ENCODE measurements around the gene DOCK2.

DNA sequence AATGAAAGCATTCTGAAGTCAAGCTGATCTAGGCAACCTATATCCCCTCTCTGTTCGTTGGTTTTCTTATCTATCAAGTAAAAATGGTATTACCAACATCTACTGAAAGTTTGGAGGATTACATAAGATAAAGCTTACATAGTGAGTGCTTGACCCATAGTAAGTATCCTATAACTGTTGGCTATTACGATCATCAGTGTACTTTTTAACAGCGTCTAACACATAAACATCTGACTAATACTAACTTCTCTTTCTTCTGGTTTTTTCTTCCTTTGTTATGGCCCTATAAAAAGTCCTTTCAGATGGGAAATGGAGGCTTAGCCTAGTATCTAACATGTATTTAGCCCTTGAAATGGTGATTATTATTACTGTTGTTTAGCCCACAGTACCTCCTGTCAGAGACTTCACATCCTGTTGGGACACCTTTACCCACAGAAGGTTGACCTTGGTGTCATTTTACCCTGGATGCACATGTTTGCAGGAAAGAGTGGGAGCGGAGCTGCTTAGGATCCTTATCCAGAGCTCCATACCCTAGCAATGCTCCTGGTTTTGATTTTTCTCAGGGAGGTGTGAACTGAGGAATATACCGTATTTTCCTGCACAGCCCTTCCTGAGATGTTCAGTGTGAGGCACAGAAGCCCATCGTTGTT lies 337.2 kb downstream of the DOCK2 start:
- TF ChIP-seq, protein P1, sequence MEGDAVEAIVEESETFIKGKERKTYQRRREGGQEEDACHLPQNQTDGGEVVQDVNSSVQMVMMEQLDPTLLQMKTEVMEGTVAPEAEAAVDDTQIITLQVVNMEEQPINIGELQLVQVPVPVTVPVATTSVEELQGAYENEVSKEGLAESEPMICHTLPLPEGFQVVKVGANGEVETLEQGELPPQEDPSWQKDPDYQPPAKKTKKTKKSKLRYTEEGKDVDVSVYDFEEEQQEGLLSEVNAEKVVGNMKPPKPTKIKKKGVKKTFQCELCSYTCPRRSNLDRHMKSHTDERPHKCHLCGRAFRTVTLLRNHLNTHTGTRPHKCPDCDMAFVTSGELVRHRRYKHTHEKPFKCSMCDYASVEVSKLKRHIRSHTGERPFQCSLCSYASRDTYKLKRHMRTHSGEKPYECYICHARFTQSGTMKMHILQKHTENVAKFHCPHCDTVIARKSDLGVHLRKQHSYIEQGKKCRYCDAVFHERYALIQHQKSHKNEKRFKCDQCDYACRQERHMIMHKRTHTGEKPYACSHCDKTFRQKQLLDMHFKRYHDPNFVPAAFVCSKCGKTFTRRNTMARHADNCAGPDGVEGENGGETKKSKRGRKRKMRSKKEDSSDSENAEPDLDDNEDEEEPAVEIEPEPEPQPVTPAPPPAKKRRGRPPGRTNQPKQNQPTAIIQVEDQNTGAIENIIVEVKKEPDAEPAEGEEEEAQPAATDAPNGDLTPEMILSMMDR (IDR thresholded peaks at IDR 0.05): no peak
- TF ChIP-seq SIN3A (IDR thresholded peaks at IDR 0.05; ENCODE audit: borderline replicate concordance, low read depth, low read length) (no peak), EZH2phosphoT487 (IDR thresholded peaks at IDR 0.05; ENCODE audit: borderline replicate concordance, low read depth) (no peak), TCF12 (IDR thresholded peaks at IDR 0.05) (no peak), JUND (IDR thresholded peaks at IDR 0.05) (no peak)

Data from SK-N-SH (cell line).